Stimulated activated CD8-positive, alpha-beta memory T cell treated with anti-CD3 and anti-CD28 coated beads, Interleukin-4, amount 100 ng/mL, for 4 hours (primary cell): Measurements from ENCODE around the gene TMCC1.

ENCODE experiments used
- DNase-seq, 2 donors: peaks; one replicate each; pipeline ENCODE4 v3.0.0-alpha.2; 2020; ENCODE audit warnings: low read depth in 2 of 2, low spot score in 1 of 2

TMCC1 gene

DNA sequence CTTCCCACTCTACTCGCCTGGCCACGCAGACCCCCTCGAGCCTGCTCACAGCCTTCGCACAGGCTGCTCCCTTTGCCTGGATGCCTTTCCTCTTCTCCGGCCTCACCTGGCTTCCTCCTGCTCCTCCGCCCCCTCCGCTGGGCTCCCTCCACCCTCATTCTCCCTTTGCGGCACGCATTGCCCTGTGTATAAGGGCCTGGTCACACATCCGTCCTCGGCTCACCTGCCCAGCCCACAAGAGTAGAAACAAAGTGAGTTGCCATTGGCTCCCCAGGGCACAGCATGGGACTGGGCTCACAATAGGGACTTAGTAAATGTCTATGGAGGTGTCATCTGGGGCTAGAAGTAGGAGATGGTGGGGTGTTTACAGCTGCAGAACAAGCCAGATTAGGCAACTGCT is 291.2 kb downstream of the TMCC1 start:
- DNase-seq = no peak

- no peak for DNase-seq
These were observed 291.8 kb downstream of the TMCC1 start for GRCh38 chr3:129601713-129602112.

DNA sequence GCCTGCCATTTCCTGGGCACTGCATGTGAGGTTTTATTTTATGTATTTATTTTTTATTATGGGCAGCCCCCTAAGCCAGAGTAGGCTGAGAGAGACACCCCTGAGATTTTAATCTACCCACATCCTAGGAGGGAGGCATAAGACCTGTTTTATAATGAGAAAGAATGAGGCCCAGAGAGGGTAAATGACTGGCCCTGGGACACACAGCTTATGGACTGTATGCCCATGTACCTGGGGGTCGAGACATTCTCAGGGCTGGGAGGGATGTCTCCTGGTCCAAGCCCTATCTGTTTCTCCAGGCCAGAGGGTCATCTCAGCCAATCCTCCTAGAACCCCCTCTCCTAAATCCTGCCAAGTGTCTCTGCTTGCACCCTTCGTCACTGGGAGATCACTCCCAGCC is 293.2 kb downstream of the TMCC1 start:
- DNase-seq = no peak

DNA sequence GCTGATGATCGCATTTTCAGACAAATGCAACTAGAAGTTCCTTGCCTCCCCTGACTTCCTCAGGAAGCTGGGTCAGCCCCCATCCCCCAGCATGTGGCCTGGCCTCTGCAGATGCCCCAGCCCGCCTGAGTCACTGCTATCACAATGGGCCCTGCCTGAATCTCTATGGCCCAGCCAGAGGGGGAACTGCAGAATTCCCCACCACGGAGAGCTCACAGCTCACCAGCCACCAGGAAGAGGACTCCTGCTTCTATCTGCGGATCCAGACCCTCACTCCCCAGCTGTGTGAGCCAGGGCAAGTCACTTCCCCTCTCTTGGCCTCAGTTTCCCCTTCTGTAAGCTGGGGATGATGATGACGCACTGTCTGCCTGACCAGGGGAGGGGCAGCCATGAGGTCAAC is 293.9 kb downstream of the TMCC1 start:
- no peak for DNase-seq

DNA sequence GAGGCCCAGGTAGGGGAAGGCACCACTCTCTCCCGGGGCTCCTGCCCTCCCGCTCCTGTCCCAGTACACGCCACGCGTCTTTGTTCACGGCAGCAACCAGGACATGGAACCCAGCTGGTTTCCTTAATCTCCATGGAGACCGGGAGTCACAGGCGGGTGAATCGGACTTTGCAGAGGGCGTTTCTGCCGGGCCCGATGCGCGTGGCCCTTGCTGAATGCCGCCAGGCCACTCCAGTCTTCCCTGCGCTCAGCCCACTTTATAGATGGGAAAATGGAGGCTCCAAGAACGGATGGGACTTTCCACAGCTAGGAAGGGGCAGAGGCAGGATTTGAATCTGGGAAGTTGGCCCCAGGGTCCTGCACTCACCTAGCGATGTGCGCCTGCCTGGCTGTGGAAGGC is 294.4 kb downstream of the TMCC1 start:
- DNase-seq = no peak

- DNase-seq = no peak
These were observed 295.0 kb downstream of the TMCC1 start for GRCh38 chr3:129598484-129598883.

DNA sequence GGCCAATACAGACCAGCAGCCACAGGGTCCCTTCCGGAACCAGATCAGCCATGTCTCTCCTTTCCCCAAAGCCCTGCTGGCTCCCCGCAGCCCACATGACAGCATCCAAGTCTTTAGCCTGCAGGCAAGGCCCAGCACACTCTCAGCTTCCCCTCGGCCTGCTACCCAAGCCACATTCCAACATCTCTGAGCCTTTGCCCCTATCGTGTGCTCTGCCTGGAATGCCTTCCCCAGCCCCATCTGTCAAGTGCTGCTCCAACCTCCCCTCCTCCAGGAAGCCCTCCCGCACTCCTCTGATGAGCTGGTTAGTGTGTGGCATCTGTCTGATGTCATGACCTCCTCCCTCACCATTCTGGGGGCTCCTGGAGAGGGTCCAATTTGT is 295.5 kb downstream of the TMCC1 start:
- DNase-seq = no peak
